ENCODE results near the gene RTN4IP1. TPM values are rescaled to one million over a fixed set of nuclear protein-coding genes. Genes with fewer than 3 reads are reported as not detected.

The RTN4IP1 gene
- total and polyA plus RNA-seq, 10 of the 15 experiments (the other 5 are each of a cell fraction or from before 2014, with no cell fraction given), result 8.2 to 17.0 (median 9.8) TPM

DNA sequence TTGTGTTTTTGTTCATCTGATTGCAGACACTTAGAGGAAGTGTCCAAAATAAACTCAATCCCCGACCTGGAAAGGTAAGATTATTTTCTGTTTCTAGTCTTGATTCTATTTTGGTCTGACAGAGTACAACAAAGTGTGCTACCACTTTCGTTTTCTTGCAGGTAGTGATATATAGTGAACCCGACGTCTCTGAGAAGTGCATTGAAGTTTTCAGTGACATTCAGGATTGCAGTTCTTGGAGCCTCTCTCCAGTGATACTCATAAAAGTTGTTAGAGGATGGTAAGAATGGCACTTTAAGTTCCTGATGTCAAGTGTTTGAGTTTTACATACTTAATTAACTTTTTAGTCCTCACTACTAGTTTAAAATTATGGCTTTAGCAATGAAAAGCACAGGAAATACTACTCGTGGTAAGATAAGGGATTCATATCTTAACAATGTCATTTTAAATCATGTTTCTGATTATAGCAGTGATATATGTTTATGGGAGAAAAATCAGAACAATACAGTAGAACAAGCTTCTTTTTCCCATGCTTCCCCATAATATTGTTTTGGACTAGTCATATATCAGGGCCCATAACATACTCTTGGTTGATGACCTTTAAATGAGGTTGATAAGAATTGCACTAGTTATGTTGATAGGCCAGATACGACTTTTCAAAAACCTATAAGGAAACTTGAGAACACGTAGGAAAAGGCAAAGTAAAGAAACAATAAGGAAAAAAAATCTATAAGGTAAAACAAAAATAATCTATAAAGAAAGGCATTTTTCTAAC lies 104.0 kb downstream of the RTN4IP1 start (continued):
- TF ChIP-seq CHD2 (IDR thresholded peaks at IDR 0.05; ENCODE audit: borderline replicate concordance, low read depth, low read length) (no peak), SMAD5 (IDR thresholded peaks at IDR 0.05; ENCODE audit: low read depth) (no peak), GABPA (IDR thresholded peaks at IDR 0.05; ENCODE audit: low read depth) (0 out of 2 replicates have a peak, but pooled peaks have one; percentile 15), MXI1 (IDR thresholded peaks at IDR 0.05; ENCODE audit: low read depth, low read length) (peak; percentile 37; the same call in 1 of the 2 replicates), WRNIP1 (IDR thresholded peaks at IDR 0.05; ENCODE audit: borderline replicate concordance, low read depth, low read length) (no peak), EZH2 (IDR thresholded peaks at IDR 0.05; ENCODE audit: borderline replicate concordance, control insufficient read depth, low read depth, low read length) (no peak), LARP7 (IDR thresholded peaks at IDR 0.05) (no peak), SMAD1 (IDR thresholded peaks at IDR 0.05; ENCODE audit: low read depth, partially characterized antibody) (no peak), ASH2L (IDR thresholded peaks at IDR 0.05; ENCODE audit: borderline replicate concordance, low read depth) (0 out of 2 replicates have a peak, but pooled peaks have one; percentile 51)
- TF ChIP-seq, protein P1, sequence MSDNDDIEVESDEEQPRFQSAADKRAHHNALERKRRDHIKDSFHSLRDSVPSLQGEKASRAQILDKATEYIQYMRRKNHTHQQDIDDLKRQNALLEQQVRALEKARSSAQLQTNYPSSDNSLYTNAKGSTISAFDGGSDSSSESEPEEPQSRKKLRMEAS (IDR thresholded peaks at IDR 0.05; ENCODE audit: low read depth, low read length), result no peak

All from GM12878 (cell line).